OCI-LY7 (cell line): ENCODE measurements around the gene CRYZL1.

Experiments used
- EZH2phosphoT487 ChIP-seq: fragments of 200-600 bp; sonication (generic); IDR thresholded peaks from 2 replicates; pipeline ENCODE4 v1.6.1; 2018; ENCODE audit warnings: low read depth, borderline replicate concordance, mild to moderate bottlenecking, mixed run types, antibody characterized with exemption, low read length, moderate library complexity, mixed read lengths
- TF ChIP-seq, protein P1 (sequence below): fragments of 200-600 bp; sonication (generic); conservative IDR thresholded peaks from 2 replicates; pipeline ENCODE4 v1.5.1; 2014; ENCODE audit warnings: mild to moderate bottlenecking, antibody characterized with exemption, low read length, moderate library complexity, mixed read lengths

- TF ChIP-seq, protein P1, sequence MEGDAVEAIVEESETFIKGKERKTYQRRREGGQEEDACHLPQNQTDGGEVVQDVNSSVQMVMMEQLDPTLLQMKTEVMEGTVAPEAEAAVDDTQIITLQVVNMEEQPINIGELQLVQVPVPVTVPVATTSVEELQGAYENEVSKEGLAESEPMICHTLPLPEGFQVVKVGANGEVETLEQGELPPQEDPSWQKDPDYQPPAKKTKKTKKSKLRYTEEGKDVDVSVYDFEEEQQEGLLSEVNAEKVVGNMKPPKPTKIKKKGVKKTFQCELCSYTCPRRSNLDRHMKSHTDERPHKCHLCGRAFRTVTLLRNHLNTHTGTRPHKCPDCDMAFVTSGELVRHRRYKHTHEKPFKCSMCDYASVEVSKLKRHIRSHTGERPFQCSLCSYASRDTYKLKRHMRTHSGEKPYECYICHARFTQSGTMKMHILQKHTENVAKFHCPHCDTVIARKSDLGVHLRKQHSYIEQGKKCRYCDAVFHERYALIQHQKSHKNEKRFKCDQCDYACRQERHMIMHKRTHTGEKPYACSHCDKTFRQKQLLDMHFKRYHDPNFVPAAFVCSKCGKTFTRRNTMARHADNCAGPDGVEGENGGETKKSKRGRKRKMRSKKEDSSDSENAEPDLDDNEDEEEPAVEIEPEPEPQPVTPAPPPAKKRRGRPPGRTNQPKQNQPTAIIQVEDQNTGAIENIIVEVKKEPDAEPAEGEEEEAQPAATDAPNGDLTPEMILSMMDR, result no peak
- no peak for TF ChIP-seq EZH2phosphoT487
Measured at GRCh38 chr21:33668620-33669019, 27.1 kb upstream of the CRYZL1 start.
